KOPT-K1 (cell line): ENCODE data around the gene MYO1E.
"Not testable (repeated sequence)": the region's sequence is repeated elsewhere in the genome, so short reads cannot be mapped to it uniquely, and the experiment has no call there.

ENCODE experiments used
- H3K27ac ChIP-seq: fragments of 200-600 bp; sonication (generic); 2 replicates; pipeline ENCODE4 v1.5.1; 2016; ENCODE audit warnings: antibody characterized with exemption, mild to moderate bottlenecking, low read depth, low read length; ENCODE audit not compliant: poor library complexity, severe bottlenecking
- H3K36me3 ChIP-seq: fragments of 200-600 bp; sonication (generic); 2 replicates; pipeline ENCODE4 v1.5.1; 2017; ENCODE audit warnings: antibody characterized with exemption, mild to moderate bottlenecking, low read length, moderate library complexity; ENCODE audit not compliant: insufficient read depth
- H3K9me3 ChIP-seq: fragments of 200-600 bp; sonication (generic); 2 replicates; pipeline ENCODE4 v1.5.1; 2017; ENCODE audit warnings: antibody characterized with exemption, low read length, mild to moderate bottlenecking; ENCODE audit not compliant: insufficient read depth, poor library complexity, severe bottlenecking

Gene MYO1E

DNA sequence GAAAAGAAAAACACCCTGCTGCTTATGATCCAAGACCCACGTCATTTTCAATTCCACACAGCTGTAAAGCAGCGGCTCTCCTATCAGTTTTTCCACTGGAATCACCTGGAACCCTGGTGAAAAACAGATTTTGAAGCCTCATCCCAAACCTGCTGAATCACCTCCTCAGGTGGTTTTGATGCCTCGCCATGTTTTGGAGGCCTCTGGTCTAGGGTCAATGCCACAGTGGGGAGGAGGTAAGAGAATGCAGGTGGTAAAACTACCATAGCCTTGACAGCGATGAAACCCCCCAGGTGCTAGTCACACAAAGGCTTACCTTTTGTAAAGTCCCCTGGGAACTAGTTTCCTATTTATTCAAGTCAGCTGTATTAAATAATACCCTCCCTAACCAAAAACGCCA, 24.8 kb downstream of the MYO1E start:
- Histone ChIP-seq H3K27ac (no peak overlapping the region), H3K36me3 (no peaks in the 10 kb centered on the region), H3K9me3 (no peaks in the 10 kb centered on the region)

DNA sequence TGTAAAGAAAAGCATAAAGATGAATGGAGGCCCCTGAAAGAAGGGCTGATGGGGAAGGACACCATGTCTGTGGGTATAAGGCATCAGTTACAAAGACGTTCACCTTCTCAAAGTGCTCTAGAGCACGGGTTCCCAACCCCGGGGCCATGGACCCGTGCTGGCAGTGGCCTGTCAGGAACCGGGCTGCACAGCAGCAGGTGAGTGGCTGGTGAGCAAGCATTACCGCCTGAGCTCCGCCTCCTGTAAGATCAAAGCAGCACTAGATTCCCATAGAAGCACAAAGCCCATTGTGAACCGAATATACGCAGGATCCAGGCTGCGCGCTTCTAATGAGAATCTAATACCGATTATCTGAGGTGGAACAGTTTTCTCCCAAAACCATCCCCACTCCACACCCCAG, 25.7 kb downstream of the MYO1E start:
- no peaks in the 10 kb centered on the region for H3K9me3 ChIP-seq
- H3K27ac ChIP-seq: no peak overlapping the region
- H3K36me3 ChIP-seq: no peaks in the 10 kb centered on the region

DNA sequence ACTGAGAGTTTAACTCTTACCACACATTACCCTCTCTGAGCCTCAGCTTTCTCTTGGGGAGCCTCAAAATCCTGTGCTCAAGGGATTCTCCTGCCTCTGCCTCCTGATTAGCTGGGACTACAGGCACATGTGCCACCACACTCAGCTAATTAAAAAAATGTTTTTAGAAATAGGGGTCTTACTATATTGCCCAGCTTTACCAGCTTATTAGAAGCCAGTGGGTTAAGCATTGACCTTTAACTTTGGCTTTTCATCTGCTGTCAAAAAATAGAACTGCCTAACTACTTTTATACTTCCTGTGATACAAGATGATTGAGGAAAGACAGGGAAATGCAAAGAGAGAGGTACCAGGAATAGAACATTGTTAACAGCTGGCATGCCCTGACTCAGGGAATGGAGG, 27.3 kb downstream of the MYO1E start:
- H3K36me3 ChIP-seq: no peaks in the 10 kb centered on the region
- no peaks in the 10 kb centered on the region for H3K9me3 ChIP-seq
- no peak overlapping the region for H3K27ac ChIP-seq

DNA sequence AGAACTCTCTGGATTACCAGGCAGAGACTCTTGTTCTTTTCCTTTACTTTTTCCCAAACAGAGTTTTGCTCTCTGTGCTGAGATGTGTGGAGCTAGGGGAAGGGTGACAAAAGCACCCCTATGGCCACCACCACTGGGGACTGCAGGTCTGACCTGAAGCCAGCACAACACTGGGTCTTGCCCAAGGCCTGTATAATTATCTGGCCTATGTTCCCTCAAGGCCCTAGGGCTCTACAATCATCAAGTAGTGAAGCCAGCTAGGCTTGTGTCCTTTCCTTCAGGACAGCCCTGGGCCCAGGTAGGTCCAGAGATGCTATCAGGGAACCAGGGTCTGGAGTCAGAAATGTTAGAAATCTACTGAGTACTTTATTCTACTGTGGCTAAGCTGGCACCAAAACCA, 28.4 kb downstream of the MYO1E start:
- Histone ChIP-seq H3K27ac (no peak overlapping the region), H3K36me3 (no peaks in the 10 kb centered on the region), H3K9me3 (no peaks in the 10 kb centered on the region)

DNA sequence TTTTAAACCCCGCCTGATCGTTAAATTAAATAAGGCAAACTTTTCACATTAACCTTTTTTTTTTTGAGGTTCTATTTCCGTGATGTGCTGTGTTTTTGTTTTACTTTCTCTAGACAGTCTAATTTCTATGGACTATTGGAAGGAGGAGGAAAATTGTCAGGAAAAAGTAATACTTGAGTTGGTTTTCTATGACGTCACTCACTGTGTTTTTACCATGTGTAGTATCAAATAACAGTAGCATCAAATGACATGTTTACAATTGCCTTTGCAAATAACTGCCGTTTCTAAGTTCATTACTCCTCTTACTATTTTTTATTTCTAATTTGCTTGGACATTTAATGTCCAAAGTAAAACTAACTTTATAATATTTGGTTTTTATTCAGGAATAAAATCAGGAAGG, 32.3 kb downstream of the MYO1E start:
- Histone ChIP-seq H3K9me3 (no peaks in the 10 kb centered on the region), H3K27ac (no peak overlapping the region)

DNA sequence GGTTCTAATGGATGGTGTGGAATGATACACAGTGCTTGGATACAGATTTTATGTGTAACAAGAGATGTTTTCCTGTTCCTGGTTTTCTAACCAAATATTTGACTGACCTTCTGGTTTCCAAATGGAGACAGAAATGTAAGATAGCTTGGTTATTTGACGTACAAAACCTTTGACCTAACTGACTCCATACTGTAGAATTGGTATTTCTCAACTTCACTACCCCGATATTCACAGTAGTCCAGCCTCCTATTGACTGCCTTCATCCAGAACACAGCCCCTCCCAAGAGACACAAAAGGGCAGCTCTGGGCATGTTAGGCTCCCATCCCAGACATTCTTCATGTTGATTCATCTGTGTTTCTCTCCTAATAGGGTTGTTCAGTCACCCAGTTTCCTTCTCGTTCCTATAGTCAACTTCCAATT, 33.4 kb downstream of the MYO1E start:
- H3K9me3 ChIP-seq: no peaks in the 10 kb centered on the region
- no peaks in the 10 kb centered on the region for H3K36me3 ChIP-seq
- no peak overlapping the region for H3K27ac ChIP-seq

More for the DNA sequence above, 32.3 kb downstream of the MYO1E start:
- H3K36me3 ChIP-seq: no peaks in the 10 kb centered on the region

DNA sequence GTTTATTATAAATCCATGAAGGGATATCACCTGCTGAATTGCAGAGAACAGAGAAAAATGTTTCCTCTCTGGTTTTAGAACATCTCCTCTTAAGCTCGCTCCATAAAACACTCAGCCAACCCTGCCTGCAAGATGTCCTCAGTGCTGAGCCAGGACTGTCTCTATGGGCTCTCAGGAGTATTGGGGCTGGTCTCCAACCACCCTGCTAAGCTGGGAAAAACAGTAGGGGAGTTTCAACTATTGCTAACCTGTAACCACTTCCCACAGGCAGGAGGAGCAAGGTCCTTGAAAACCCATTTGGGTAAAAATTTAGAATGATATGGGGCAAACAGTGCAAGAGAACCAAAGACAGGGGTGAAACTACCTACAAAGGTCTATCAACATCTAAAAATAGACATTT, 34.3 kb downstream of the MYO1E start:
- no peaks in the 10 kb centered on the region for H3K9me3 ChIP-seq
- no peaks in the 10 kb centered on the region for H3K36me3 ChIP-seq
- H3K27ac ChIP-seq: no peak overlapping the region

DNA sequence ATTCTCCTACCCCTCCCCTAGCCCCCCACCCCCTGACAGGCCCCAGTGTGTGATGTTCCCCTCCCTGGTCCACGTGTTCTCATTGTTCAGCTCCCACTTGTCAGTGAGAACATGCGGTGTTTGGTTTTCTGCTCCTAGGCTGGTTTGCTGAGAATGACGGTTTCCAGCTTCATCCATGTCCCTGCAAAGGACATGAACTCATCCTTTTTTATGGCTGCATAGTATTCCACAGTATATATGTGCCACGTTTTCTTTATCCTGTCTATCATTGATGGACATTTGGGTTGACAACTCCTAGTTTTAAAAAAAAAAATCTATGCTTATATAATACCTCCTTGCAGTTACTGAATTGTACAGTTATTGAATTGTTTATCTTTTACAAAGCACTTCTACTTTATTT, 35.9 kb downstream of the MYO1E start:
- not testable (repeated sequence) for H3K9me3 ChIP-seq, H3K36me3 ChIP-seq, H3K27ac ChIP-seq

DNA sequence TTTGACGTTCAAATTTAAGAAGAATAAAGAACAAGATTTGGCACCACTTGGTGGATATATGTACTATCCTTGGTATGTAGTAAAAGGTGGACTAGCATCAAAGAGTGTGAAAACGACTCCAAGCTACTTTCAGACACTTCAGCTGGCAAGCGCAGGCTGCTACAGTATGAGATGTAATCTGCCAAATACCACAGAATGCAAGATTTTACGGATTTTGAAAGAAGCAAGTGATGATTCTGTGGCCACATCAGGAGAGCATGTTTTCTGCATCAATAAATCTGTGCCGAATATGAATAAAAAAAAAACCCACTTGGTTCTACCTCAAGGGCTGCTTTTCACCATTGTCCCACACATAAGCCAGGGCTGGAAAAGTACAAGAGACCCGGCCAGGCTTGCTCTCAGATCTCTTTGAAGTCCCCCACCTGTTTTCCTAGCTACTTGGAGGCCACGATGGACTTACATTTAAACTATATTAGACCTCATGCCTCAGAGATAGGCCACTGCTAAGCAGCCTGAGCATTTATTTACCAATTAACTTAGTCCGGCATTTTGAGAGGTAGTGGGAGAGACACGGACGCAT, 37.4 kb downstream of the MYO1E start:
- no peaks in the 10 kb centered on the region for H3K36me3 ChIP-seq
- H3K9me3 ChIP-seq: no peaks in the 10 kb centered on the region
- no peak overlapping the region for H3K27ac ChIP-seq

DNA sequence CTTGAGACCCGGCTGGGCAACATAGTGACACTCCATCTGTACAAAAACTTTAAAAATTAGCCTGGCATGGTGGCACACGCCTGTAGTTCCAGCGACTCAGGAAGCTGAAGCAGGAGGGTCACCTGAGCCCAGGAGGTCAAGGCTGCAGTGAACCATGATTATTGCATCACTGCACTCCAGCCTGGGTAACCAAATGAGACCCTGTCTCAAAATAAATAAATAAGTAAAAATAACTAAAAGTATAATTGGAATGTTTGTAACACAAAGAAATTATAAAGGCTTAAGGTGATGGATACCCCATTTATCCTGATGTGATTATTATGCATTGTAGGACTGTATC, 38.6 kb downstream of the MYO1E start:
- no peak overlapping the region for H3K27ac ChIP-seq
- H3K9me3 ChIP-seq: no peaks in the 10 kb centered on the region
- H3K36me3 ChIP-seq: no peaks in the 10 kb centered on the region

DNA sequence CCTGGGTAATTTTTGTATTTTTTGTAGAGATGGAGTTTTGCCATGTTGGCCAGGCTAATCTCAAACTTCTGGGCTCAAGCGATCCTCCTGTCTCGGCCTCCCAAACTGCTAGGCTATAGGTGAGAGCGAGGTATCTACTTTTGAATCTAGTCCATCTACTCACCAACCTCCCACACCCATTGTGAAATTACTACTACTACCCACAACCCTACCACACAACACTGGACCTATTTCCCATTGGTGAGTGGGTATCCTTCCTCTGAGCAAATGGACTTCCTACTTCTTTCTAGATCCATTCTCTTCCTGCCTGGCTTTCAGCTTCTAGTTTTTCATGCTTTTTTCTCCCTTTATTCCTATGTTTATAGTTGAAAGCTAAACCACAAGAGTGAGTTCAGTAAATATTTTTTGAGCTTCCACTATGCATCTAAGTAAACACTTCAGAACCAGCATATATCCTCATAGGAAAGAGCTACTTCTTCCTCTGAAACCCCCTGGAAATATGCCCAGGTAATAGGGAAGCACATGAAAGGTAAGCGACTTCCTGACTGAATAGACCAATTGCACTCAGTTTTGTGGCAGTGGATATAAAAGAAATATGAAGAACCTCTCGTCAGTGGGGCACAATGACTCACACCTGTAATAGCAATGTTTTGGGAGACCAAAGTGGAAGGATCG, 39.1 kb downstream of the MYO1E start:
- no peaks in the 10 kb centered on the region for H3K36me3 ChIP-seq
- no peaks in the 10 kb centered on the region for H3K9me3 ChIP-seq
- no peak overlapping the region for H3K27ac ChIP-seq

DNA sequence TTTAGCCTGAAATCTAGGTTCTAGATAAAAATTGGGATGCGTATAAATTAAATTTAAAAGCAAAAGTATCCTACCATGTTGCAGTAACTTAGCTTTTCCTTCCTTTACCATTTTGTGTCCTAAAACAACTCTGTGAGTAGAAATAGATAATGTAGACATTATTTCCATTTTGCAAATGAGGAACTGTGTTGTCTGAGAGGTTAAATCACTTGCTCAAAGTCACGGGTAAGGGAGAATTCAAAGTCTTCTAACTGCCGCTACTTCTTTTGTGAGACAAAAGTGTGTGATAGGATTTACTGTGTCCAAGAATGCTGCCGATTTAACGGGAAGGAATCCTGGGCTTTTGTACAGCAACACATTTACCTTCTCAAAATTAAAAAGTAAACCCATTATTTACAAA, 40.7 kb downstream of the MYO1E start:
- Histone ChIP-seq H3K9me3 (no peaks in the 10 kb centered on the region), H3K36me3 (no peaks in the 10 kb centered on the region), H3K27ac (no peak overlapping the region)

DNA sequence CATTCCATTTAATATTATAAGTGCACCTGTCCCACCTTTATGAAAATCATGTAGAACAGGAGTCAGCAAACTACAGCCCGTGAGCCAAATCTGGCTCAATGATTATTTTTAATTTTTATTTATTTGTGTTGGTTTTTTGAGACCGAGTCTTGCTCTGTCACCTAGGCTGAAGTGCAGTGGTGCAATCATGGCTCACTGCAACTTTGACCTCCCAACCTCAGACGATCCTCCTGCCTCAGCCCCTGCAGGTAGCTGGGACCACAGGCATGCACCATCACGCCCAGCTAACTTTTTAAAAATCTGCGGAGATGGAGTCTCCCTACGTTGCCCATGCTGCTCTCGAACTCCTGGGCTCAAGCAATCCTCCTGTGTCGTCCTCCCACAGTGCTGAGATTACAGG, 42.0 kb downstream of the MYO1E start:
- H3K27ac ChIP-seq: no peak overlapping the region

DNA sequence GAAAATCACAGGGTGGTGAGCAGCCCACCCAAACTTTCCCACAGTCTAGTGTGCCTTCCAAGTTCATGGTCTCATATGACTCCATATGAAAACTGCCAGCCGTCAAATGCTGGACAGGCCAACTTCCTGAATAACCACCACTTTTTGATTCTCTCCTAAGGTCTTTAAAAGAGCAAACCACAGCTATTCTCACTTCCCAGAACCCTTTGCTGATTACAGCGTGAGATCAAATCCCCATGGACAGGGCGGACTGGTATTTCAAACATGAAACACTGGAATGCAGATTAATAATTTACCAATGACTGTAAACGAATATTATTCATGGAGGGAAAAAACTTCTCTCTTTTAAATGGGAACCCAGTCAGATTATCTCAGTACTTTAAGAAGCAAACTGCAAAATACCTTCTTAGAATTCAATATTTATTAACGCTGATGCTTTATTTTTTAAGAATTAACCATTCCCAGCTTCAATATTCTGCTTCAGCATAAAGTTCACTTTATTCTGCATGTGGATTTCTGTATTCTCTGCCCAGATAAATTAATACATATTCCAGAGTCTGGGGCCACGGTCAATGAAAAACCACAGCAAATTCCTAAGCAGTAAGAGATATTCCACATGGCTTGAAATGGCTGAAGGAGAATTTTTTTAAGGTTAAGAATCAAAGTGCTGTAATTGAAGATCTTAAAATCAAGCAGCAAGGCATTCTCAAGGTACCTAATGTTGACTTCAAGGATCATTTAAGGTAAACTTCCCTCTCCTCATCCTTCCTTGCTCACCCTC, 42.9 kb downstream of the MYO1E start:
- H3K27ac ChIP-seq: no peak overlapping the region
- H3K9me3 ChIP-seq: no peaks in the 10 kb centered on the region
- no peaks in the 10 kb centered on the region for H3K36me3 ChIP-seq

More for the DNA sequence above, 42.0 kb downstream of the MYO1E start:
- Histone ChIP-seq H3K36me3 (no peaks in the 10 kb centered on the region), H3K9me3 (no peaks in the 10 kb centered on the region)

DNA sequence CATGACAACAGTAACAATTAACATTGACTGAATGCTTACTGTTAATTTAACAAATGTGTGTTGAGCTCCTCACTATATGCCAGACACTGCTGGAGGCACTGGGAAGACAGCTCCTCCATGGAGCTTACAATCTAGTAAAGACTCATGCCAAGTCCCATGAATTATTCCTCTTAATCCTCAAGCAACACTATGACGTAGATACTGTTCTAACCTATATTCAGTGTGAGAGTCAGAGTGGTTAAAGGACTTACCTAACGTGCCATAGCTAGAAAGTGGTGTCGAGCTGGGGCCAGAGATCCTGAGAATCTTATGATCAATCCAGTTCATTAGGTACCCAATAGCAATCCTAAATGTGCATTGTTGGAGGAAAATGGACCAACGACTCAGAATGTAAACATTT, 43.6 kb downstream of the MYO1E start:
- no peaks in the 10 kb centered on the region for H3K9me3 ChIP-seq
- H3K36me3 ChIP-seq: no peaks in the 10 kb centered on the region
- no peak overlapping the region for H3K27ac ChIP-seq

DNA sequence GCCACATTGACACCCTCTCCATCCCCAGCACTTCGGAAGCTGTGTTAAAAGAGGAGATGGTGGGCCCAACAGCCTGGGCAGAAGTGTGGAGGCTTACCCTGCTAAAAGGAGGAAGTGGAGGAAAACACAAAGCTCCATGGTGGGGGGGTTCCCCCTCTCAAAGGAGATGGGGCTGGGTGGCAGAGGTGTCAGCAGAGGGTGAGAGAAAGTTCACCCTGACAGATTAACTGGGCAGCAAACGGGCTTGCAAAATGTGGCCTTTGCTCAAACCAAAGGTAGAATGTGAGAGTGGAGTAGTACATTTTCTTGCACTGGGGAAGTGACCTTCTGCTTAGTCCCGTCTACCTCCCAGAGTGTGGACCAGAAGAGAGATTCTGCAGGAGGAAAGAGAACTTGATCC, 44.7 kb downstream of the MYO1E start:
- H3K27ac ChIP-seq: no peak overlapping the region
- no peaks in the 10 kb centered on the region for H3K9me3 ChIP-seq
- H3K36me3 ChIP-seq: no peaks in the 10 kb centered on the region
